IPS-15b (cell line): ENCODE measurements around the gene LIPK.
"Not testable (repeated sequence)": the region's sequence is repeated elsewhere in the genome, so short reads cannot be mapped to it uniquely, and the experiment has no call there.

Experiments
- H3K27me3 ChIP-seq: one replicate; pipeline ENCODE4 v1.6.1; 2013; ENCODE audit warnings: low read length; ENCODE audit not compliant: control insufficient read depth, insufficient read depth
- H3K36me3 ChIP-seq: one replicate; pipeline ENCODE4 v1.6.1; 2013; ENCODE audit warnings: low read length; ENCODE audit not compliant: control insufficient read depth, insufficient read depth
- H3K4me1 ChIP-seq: one replicate; pipeline ENCODE4 v1.6.1; 2013; ENCODE audit warnings: mild to moderate bottlenecking, low read length; ENCODE audit not compliant: control insufficient read depth, insufficient read depth
- H3K4me3 ChIP-seq: one replicate; pipeline ENCODE4 v1.5.1; 2013; ENCODE audit warnings: low read depth, low read length
- H3K9ac ChIP-seq: one replicate; pipeline ENCODE4 v1.6.1; 2013; ENCODE audit warnings: low read depth, mild to moderate bottlenecking, low read length
- H3K9me3 ChIP-seq: one replicate; pipeline ENCODE4 v1.6.1; 2013; ENCODE audit warnings: mild to moderate bottlenecking, low read length; ENCODE audit not compliant: control insufficient read depth, insufficient read depth

Gene LIPK

DNA sequence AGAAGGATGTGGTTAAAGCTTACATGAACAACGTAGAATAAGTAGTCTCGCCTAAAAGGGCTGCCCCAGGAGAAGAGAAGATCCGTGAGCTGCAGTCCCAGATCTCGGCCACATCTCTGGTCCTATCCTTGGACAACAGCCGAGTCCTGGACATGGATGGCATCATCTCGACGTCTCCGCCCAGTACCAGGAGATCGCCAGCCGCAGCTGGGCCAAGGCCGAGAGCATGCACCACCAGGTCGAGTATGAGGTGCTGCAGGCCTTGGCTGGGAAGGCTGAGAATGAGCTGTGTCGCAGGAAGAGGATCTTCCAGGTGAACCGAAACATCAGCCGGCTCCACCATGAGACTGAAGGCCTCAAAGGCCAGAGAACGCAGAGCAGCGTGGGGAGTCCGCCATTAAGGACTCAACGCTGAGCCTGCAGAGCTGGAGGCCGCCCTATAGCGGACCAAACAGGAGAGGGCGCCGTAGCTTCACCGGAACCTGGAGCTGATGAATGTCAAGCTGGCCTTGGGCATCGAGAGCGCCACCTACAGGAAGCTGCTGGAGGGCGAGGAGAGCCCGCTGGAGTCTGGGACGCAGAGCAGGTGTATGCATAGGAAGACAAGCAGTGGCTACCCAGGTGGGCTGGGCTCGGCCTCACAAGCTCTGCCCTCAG lies 22.2 kb downstream of the LIPK start:
- Histone ChIP-seq H3K4me3 (peak overlapping the region; percentile 34), H3K4me1 (no peaks in the 10 kb centered on the region), H3K9me3 (no peaks in the 10 kb centered on the region), H3K9ac (no peak overlapping the region), H3K27me3 (peaks cover 34% of the 10 kb centered on the region), H3K36me3 (no peaks in the 10 kb centered on the region)

DNA sequence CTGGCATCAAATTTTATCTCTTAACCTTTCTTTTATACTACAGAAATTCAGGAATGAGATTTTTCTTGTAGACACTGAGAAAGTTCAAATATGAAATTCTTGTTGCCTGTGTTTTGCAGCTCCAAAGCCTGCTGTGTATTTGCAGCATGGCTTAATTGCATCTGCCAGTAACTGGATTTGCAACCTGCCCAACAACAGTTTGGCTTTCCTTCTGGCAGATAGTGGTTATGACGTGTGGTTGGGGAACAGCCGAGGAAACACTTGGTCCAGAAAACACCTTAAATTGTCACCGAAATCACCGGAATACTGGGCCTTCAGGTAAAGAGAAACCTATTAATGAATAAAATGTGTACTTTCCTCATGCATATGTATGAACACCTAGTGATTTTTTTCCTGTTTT lies 24.8 kb downstream of the LIPK start:
- H3K36me3 ChIP-seq: no peaks in the 10 kb centered on the region
- no peaks in the 10 kb centered on the region for H3K9me3 ChIP-seq
- H3K27me3 ChIP-seq: peaks cover 23% of the 10 kb centered on the region
- no peaks in the 10 kb centered on the region for H3K4me1 ChIP-seq
- no peak overlapping the region for H3K4me3 ChIP-seq
- H3K9ac ChIP-seq: no peak overlapping the region

DNA sequence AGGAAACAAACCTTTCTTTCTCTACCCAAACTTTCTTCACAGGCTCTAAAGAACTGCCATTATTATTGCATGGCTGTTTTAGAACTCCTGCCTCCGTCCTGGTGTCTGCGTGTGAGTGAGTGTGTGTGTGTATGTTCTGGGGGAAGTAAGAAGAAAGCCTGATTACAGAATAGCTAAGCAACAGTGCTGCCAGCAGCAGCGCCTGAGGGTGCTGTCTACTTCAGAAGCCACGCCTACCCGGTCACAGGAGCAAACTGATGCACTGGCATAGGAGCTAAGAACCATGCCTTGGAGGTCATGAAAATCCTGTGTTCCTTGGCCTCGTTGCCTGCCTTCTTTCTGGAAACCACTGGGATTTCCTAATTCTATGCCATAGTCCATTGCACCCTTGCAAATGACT lies 25.2 kb downstream of the LIPK start:
- Histone ChIP-seq H3K9ac (no peak overlapping the region), H3K27me3 (peaks cover 19% of the 10 kb centered on the region), H3K9me3 (no peaks in the 10 kb centered on the region), H3K36me3 (no peaks in the 10 kb centered on the region), H3K4me3 (no peak overlapping the region), H3K4me1 (no peaks in the 10 kb centered on the region)

DNA sequence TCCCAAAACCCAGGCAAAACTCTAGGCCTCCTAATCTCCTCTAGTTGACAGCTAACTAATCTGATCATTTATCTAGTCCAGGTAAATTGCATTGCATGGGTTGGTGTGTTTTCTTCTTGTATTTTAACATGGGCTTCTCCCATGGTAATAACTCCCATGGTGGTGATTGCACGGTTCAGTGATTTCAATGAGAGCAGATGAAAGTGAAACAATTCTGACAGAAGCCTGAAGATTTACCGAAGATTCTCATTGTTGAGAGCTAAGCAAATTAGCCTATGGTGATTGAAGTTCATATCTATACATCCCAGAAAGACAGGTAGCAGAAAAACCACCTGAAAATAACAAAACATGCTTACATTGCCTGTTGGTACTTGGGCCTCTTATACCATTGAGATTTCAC lies 27.2 kb downstream of the LIPK start:
- Histone ChIP-seq H3K9ac (no peak overlapping the region), H3K4me1 (no peaks in the 10 kb centered on the region)

DNA sequence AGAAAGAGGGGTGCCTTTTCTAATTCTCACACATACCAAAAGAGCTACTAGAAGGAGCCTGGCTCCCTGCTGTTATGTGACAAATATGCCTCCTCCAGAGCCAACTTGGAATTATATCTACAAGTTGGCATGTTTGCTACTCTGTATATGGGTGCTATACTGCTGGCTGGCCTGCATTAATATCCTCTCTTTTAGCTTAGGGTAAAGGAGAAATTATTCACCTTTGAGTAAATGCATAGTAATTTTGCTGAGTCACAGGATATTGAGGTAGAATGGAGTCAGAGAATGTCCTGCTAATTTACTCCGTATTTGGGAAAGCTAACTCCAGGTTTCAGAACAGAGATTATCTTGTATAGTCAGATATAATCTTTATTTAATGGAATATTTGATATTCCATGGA lies 29.6 kb downstream of the LIPK start:
- no peak overlapping the region for H3K4me3 ChIP-seq
- no peaks in the 10 kb centered on the region for H3K36me3 ChIP-seq
- H3K4me1 ChIP-seq: no peaks in the 10 kb centered on the region
- no peaks in the 10 kb centered on the region for H3K27me3 ChIP-seq
- no peaks in the 10 kb centered on the region for H3K9me3 ChIP-seq
- H3K9ac ChIP-seq: no peak overlapping the region

More for the DNA sequence above, 27.2 kb downstream of the LIPK start:
- H3K9me3 ChIP-seq: no peaks in the 10 kb centered on the region
- H3K4me3 ChIP-seq: no peak overlapping the region
- peaks cover under 1% of the 10 kb centered on the region for H3K27me3 ChIP-seq
- H3K36me3 ChIP-seq: no peaks in the 10 kb centered on the region

DNA sequence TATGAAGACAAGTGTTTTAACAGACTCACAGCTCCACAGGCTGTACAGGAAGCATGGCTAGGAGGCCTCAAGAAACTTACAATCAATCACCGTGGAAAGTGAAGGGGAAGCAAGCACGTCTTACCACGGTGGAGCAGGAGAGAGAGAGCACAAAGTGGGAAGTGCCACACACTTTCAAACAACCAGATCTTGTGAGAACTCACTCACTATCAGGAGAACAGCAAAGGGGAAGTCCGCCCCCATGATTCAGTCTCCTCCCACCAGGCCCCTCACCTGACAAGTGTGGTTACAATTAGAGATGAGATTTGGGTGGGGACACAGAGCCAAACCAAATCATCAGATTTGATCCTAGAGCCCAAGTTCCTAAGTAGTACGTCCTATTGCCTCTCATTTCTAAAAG lies 35.9 kb downstream of the LIPK start:
- H3K4me3 ChIP-seq, H3K36me3 ChIP-seq, H3K4me1 ChIP-seq, H3K9me3 ChIP-seq, H3K9ac ChIP-seq, H3K27me3 ChIP-seq: not testable (repeated sequence)

DNA sequence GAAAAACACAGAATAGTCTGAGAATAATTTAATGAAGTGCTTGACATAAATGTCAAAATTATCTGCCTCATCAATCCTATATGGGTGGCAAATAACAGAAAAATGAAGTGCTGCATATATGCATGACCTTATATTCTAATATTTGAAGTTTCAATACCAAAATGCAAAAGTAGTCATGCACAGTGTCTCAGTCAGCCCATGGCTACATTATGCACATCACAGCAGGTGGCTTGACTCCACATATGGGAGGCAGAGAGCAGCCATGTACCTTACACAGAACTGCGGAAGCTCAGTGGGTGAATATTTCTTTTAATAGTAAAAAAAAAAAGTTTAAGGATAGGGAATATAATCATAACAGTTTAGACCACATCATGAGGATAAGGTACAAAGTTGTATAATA lies 36.4 kb downstream of the LIPK start:
- no peaks in the 10 kb centered on the region for H3K27me3 ChIP-seq
- no peaks in the 10 kb centered on the region for H3K9me3 ChIP-seq
- H3K4me3 ChIP-seq: no peak overlapping the region
- H3K4me1 ChIP-seq: no peaks in the 10 kb centered on the region
- H3K9ac ChIP-seq: no peak overlapping the region
- H3K36me3 ChIP-seq: no peaks in the 10 kb centered on the region

DNA sequence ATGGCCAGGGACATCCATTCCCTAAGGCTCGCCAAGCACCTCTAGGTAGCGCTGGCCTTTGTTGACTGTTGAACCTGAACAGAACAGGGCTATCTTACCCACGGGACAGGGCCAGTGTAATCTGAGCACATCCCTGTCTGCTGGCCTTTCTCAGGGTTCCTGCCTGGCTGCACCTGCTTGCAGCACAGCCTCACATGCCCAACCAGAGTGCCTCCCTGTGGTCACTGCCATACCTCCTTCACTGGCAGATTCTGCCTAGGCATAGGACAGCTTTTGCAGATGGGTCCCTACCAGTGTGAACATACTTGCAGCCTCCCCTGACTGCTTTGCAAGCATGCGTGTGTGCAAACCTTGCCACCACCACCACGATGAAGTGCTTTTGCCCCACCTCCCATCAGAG lies 38.0 kb downstream of the LIPK start:
- H3K4me3 ChIP-seq: no peak overlapping the region

DNA sequence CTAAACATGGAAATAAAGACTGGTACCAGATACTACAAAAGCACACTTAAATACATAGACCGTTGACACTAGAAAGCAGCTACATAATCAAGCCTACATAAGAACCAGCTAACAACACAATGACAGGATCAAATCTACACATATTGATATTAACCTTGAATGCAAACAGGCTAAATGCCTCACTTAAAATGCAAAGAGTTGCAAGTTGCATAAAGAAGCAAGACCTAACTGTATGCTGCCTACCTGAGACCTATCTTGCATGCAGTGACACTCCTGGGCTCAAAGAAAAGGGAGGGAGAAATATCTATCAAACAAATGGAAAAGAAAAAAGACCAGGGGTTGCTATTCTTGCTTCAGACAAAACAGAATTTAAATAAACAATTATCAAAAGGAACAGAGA lies 39.6 kb downstream of the LIPK start:
- no peak overlapping the region for H3K9ac ChIP-seq
- no peaks in the 10 kb centered on the region for H3K36me3 ChIP-seq
- no peaks in the 10 kb centered on the region for H3K27me3 ChIP-seq
- H3K9me3 ChIP-seq: no peaks in the 10 kb centered on the region
- no peak overlapping the region for H3K4me3 ChIP-seq
- no peaks in the 10 kb centered on the region for H3K4me1 ChIP-seq

More for the DNA sequence above, 38.0 kb downstream of the LIPK start:
- no peaks in the 10 kb centered on the region for H3K9me3 ChIP-seq
- no peak overlapping the region for H3K9ac ChIP-seq
- no peaks in the 10 kb centered on the region for H3K4me1 ChIP-seq
- no peaks in the 10 kb centered on the region for H3K27me3 ChIP-seq
- H3K36me3 ChIP-seq: no peaks in the 10 kb centered on the region

DNA sequence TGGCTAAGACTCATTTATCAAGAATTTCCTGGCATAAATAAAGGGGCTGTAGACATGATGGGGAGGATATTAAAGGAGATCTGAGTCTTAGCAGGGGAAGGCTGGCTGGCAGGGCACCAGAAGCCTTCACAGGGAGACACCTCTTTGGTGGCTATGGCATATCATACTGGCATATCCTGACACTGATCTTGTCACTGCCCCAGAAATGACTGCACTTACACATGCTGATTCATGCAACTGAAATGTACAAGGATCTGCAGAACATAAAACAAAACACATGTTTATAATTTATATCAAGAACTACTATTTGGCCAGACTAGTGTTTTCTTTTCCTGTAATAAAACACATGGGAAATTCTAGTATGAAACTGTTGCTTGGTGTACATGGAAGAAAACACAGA lies 48.2 kb downstream of the LIPK start:
- H3K9me3 ChIP-seq: no peaks in the 10 kb centered on the region
- no peak overlapping the region for H3K9ac ChIP-seq
- H3K4me1 ChIP-seq: peaks cover 2% of the 10 kb centered on the region
- H3K36me3 ChIP-seq: no peaks in the 10 kb centered on the region
- no peaks in the 10 kb centered on the region for H3K27me3 ChIP-seq
- no peak overlapping the region for H3K4me3 ChIP-seq

DNA sequence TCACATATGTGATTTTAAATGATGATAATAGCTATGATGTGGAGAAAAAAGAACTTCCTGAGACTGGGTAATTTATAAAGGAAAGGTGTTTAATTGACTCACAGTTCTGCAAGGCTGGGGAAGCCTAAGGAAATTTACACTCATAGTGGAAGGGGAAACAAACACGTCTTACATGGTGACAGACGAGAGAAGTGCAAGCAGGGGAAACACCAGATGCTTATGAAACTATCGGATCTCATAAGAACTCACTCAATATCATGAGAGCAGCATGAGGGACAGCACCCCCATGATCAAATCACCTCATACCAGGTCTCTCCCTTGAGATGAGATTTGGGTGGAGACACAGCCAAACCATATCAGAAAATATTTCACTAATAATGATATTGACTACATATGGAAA lies 49.7 kb downstream of the LIPK start:
- Histone ChIP-seq H3K9ac (no peak overlapping the region), H3K4me3 (no peak overlapping the region), H3K27me3 (no peaks in the 10 kb centered on the region), H3K9me3 (no peaks in the 10 kb centered on the region), H3K36me3 (no peaks in the 10 kb centered on the region), H3K4me1 (peaks cover 2% of the 10 kb centered on the region)

DNA sequence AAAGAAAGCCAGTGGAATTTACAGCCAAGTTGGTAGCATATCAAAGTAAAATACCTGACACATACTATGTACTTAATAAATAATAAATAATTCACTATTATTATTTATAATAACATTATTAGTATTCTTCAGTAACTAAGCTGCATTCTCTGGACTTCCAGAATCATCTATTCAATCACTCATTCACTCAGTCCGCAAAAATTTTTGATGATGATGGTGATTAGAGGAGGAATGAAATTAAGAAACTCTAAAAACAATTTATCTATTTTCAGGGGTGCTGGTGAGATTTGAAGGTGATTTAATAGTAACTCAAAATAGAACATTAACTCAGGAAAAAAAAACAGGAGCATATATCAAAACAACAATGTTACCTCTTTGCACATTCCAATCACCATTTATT lies 50.6 kb downstream of the LIPK start:
- no peaks in the 10 kb centered on the region for H3K36me3 ChIP-seq
- H3K4me3 ChIP-seq: no peak overlapping the region
- peaks cover 2% of the 10 kb centered on the region for H3K4me1 ChIP-seq
- no peaks in the 10 kb centered on the region for H3K9me3 ChIP-seq
- H3K27me3 ChIP-seq: no peaks in the 10 kb centered on the region
- H3K9ac ChIP-seq: no peak overlapping the region
